ENCODE results near the gene FNBP1. TPM values are rescaled to one million over a fixed set of nuclear protein-coding genes. Genes with fewer than 3 reads are reported as not detected.

Gene FNBP1
- total RNA-seq, 1 experiment from 2014 or later = 30.8 TPM

GRCh38 chr9:129854588-129855110 is 188.3 kb downstream of the FNBP1 start:
- no TSS peak for BruUV-seq (replicated peaks)
- ATAC-seq = no peak
- no peaks in the 10 kb centered on the region for H3K36me3 ChIP-seq (ENCODE audit: low read depth, low read length)
- H3K27me3 ChIP-seq (ENCODE audit: low read length) = no peaks in the 10 kb centered on the region
- intact Hi-C loops (cut with micrococcal nuclease) = no loop called here
- H4K20me1 ChIP-seq (ENCODE audit: low read length) = no peaks in the 10 kb centered on the region
- H3K9me3 ChIP-seq (ENCODE audit: low read length) = no peaks in the 10 kb centered on the region
- DNase-seq = no peak
- no peaks in the 10 kb centered on the region for H3K79me2 ChIP-seq (ENCODE audit: low read length)
- no peak overlapping the region for H3K4me2 ChIP-seq (ENCODE audit: low read length)
- TF ChIP-seq EZH2phosphoT487 (IDR thresholded peaks at IDR 0.05; ENCODE audit: borderline replicate concordance, low read length) (no peak), CTCF (conservative IDR thresholded peaks at IDR 0.05; ENCODE audit: low read depth, low read length) (no peak), EZH2 (IDR thresholded peaks at IDR 0.05; ENCODE audit: low read length, unreplicated experiment) (no peak)
- no peaks in the 10 kb centered on the region for H3F3A ChIP-seq (ENCODE audit: low read length, unreplicated experiment)
- no peak overlapping the region for H3K4me3 ChIP-seq (ENCODE audit: low read length)
- no peaks in the 10 kb centered on the region for H3K4me1 ChIP-seq (ENCODE audit: insufficient read depth, low read length)
- H2AFZ ChIP-seq (ENCODE audit: low read length) = no peak overlapping the region
- no peaks in the 10 kb centered on the region for H3K9me2 ChIP-seq (replicated peaks; ENCODE audit: low read length)
- ChIA-PET POLR2A (ENCODE audit: unreplicated experiment) (no interaction called here), CTCF (no interaction called here)
- H3K27ac ChIP-seq (ENCODE audit: low read length) = no peak overlapping the region
- no peak overlapping the region for H3K9ac ChIP-seq (ENCODE audit: low read length)

- no peak overlapping the region for H3K9ac ChIP-seq (ENCODE audit: low read length)
- ChIA-PET CTCF (no interaction called here), POLR2A (ENCODE audit: unreplicated experiment) (no interaction called here)
- intact Hi-C loops (cut with micrococcal nuclease) = no loop called here
- H3K27me3 ChIP-seq (ENCODE audit: low read length) = no peaks in the 10 kb centered on the region
- no peak overlapping the region for H3K4me2 ChIP-seq (ENCODE audit: low read length)
- H3K9me3 ChIP-seq (ENCODE audit: low read length) = no peaks in the 10 kb centered on the region
- DNase-seq = no peak
- no peak overlapping the region for H2AFZ ChIP-seq (ENCODE audit: low read length)
- H3K4me1 ChIP-seq (ENCODE audit: insufficient read depth, low read length) = no peaks in the 10 kb centered on the region
- no peak overlapping the region for H3K4me3 ChIP-seq (ENCODE audit: low read length)
- no peak for ATAC-seq
- no peak for TF ChIP-seq CTCF (conservative IDR thresholded peaks at IDR 0.05; ENCODE audit: low read depth, low read length)
- TF ChIP-seq EZH2phosphoT487 (IDR thresholded peaks at IDR 0.05; ENCODE audit: borderline replicate concordance, low read length) = no peak
- no peak for TF ChIP-seq EZH2 (IDR thresholded peaks at IDR 0.05; ENCODE audit: low read length, unreplicated experiment)
- H3K36me3 ChIP-seq (ENCODE audit: low read depth, low read length) = no peaks in the 10 kb centered on the region
- BruUV-seq (replicated peaks) = no TSS peak
- no peaks in the 10 kb centered on the region for H3K9me2 ChIP-seq (replicated peaks; ENCODE audit: low read length)
- no peaks in the 10 kb centered on the region for H3K79me2 ChIP-seq (ENCODE audit: low read length)
- no peak overlapping the region for H3K27ac ChIP-seq (ENCODE audit: low read length)
- no peaks in the 10 kb centered on the region for H4K20me1 ChIP-seq (ENCODE audit: low read length)
- H3F3A ChIP-seq (ENCODE audit: low read length, unreplicated experiment) = no peaks in the 10 kb centered on the region
These were observed 189.4 kb downstream of the FNBP1 start for GRCh38 chr9:129853614-129854013.

GRCh38 chr9:129852579-129852978 is 190.4 kb downstream of the FNBP1 start:
- Histone ChIP-seq H3K4me3 (ENCODE audit: low read length) (no peak overlapping the region), H3K9ac (ENCODE audit: low read length) (no peak overlapping the region), H3F3A (ENCODE audit: low read length, unreplicated experiment) (no peaks in the 10 kb centered on the region), H3K27ac (ENCODE audit: low read length) (no peak overlapping the region), H3K9me2 (replicated peaks; ENCODE audit: low read length) (no peaks in the 10 kb centered on the region), H3K4me2 (ENCODE audit: low read length) (no peak overlapping the region), H2AFZ (ENCODE audit: low read length) (no peak overlapping the region), H3K79me2 (ENCODE audit: low read length) (no peaks in the 10 kb centered on the region), H3K4me1 (ENCODE audit: insufficient read depth, low read length) (no peaks in the 10 kb centered on the region), H3K9me3 (ENCODE audit: low read length) (no peaks in the 10 kb centered on the region), H3K27me3 (ENCODE audit: low read length) (no peaks in the 10 kb centered on the region), H4K20me1 (ENCODE audit: low read length) (no peaks in the 10 kb centered on the region), H3K36me3 (ENCODE audit: low read depth, low read length) (no peaks in the 10 kb centered on the region)
- POLR2A ChIA-PET (ENCODE audit: unreplicated experiment) = no interaction called here
- TF ChIP-seq EZH2 (IDR thresholded peaks at IDR 0.05; ENCODE audit: low read length, unreplicated experiment) (no peak), EZH2phosphoT487 (IDR thresholded peaks at IDR 0.05; ENCODE audit: borderline replicate concordance, low read length) (no peak), CTCF (conservative IDR thresholded peaks at IDR 0.05; ENCODE audit: low read depth, low read length) (no peak)
- ATAC-seq = no peak
- DNase-seq = no peak
- CTCF ChIA-PET = no interaction called here
- intact Hi-C loops (cut with micrococcal nuclease) = no loop called here
- no TSS peak for BruUV-seq (replicated peaks)
